Left cardiac atrium (tissue), 4 donors: ENCODE data around the gene SUGCT. TPM values are rescaled to one million over a fixed set of nuclear protein-coding genes. Genes with fewer than 3 reads are reported as not detected.

Source experiments
- ATAC-seq, 2 donors: fragments of 200-7000 bp; cut with Tn5 transposase; one replicate each; pipeline ENCODE4 v1.9.1; 2020; ENCODE audit warnings: mild to moderate bottlenecking in 2 of 2, moderate library complexity in 2 of 2
- DNase-seq: peaks from one replicate; pipeline ENCODE4 v3.0.0-alpha.2; 2020
- intact Hi-C, 2 donors: fragments of 100-400 bp; cut with DNase I; formaldehyde crosslinking; loops; one replicate each; pipeline versions ENCODE4 v1.14.1 to v1.15.1; 2022 to 2023
- total RNA-seq, 2 donors: library from RNA; stranded (reverse); fragmentation: NEBNext Ultra II Directional; extraction: Animal tissue kit (Norgen Biotek cat#: 25700); gene quantifications; one replicate each; pipeline ENCODE4 v1.2.1, GENCODE V29; 2021
- donor health status: DM: no; HTN: yes; CAD: no.
- donor health status: DM: no; HTN: yes; CAD: no; lungs with severe emphysema.
- donor health status: DM: yes; HTN: yes; CAD: no.
- donor health status: Dilated cardiomyopathy.

SUGCT gene
- total RNA-seq, 2 donors from 2014 or later, result 4.1 to 4.4 TPM

DNA sequence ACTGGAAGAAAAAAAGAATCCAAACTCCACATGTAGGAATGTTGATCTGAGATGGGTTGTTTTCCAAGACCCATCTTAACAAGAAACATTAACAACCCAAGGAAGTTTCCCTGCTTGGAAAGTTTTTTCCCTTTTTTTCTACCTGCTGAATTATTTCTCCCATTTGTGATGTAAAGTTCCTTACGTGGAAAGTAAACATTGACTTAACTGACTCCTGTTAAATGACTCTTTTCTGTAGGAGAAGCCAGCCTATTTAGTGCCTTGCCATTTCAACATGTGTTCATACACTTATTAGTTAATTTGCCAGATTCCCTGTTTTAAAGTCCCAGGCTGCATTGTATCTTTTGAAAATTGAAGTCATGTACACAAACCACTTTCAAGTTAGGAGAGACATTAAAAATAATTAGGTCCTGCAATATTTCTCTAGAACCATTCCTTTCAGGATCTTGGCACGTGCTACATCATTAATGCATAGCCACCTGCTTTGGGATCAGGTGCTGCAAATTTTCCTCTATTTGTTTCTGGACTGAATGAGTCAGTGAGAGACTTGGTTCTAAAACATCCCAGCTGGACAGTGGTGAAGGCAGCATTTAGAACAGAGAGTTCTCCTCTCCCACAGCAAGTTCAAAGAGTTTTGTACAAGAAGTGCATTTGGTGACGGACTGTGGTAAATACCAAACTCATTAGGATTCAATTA, 698.5 kb downstream of the SUGCT start:
- no peak for ATAC-seq
- intact Hi-C loops, result no loop called here
- no peak for DNase-seq

DNA sequence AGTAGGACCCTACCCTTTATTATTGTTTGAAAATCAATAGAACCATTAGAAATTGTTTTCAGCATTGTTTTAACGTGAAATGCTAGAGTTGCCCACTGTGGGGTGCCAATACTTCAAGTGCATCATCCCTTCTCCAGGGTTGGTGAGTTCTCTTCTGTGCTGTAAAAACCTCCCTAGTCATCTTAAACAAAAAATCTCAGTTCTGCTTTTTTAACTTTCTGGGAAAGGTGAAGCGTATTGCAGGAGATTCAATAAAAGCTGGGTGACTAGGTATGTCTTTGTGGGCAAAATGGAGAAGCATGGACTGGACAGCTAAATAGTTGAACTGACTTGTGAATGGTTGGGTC, 699.1 kb downstream of the SUGCT start:
- intact Hi-C loops, result no loop called here
- no peak for DNase-seq
- no peak for ATAC-seq

DNA sequence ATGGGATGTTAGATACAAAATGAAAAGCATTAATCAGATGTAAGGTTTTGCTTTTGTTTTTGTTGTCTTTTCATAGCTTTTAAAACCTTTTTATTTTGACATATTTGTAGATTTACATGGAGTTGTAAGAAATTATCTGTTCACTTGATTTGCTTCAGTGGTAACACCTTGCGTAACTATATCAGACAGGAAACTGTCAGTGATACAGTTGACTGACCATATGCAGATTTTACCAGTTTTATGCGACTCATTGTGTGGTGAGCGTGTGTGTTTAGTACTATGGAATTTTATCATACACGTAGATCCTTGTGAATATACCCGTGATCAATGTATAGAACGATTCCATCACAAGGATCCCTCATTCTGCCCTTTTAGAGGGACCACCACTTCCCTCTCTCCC, 701.4 kb downstream of the SUGCT start:
- intact Hi-C loops, result no loop called here
- no peak for ATAC-seq

DNA sequence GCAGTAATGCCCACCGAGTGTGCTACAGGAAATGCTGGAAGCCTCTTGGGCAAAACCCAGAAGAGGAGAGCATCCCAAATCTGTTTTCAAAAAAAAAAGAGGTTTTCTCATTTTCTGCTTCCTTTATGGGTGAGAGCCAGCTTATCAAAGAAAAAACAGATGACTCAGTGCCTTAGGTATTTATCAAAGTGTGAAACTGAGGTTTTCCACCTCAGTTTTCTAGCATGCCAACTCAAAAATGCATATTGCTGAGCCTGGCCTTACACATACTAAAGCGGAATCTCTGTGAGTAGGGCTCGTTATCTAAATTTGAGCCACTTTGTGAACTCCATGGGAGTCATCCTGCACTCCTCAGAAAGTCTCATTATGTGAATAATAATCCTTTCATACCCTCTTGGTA, 705.1 kb downstream of the SUGCT start:
- intact Hi-C loops, result no loop called here
- no peak for DNase-seq
- ATAC-seq, result peak in 1 of 2 donors; percentile 25

More for the DNA sequence above, 701.4 kb downstream of the SUGCT start:
- no peak for DNase-seq

DNA sequence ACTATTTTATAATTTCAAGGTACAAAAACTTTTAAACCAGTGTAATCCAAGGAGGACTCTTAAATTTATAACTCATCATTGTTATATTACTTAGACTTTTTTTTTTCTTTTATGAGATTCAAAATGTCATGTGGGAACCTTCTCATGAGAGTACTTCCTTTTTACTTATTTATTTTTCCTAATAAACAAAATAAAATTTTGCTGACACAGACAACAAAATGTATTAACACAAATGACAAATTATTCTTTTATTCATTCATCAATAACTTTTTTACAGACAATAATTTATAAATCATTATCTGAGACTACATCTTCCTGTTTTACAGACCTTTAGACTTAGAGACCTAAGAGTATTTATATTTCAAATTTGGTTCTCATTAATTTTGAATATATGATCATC, 706.2 kb downstream of the SUGCT start:
- ATAC-seq, result no peak

DNA sequence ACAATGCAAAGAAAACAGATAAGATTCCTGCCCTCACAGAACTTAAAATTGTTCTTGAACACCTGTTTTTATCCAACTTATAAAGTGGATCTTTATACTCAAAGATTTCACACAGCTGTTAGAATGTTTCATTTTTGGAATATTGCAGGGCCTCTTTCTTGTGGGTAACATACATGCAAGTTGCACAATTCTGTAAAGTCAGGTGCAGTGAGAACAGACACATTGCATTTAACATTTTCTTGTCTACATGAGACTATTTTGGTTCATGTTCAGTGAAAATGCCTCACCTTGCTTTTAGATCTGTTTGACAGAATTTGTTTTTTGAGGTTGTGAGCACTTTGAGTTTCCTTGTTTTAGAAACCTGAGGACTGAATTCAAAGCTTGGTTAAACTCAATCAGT, 707.8 kb downstream of the SUGCT start:
- no peak for ATAC-seq
- intact Hi-C loops, result no loop called here

More for the DNA sequence above, 706.2 kb downstream of the SUGCT start:
- intact Hi-C loops, result no loop called here
- DNase-seq, result no peak

DNA sequence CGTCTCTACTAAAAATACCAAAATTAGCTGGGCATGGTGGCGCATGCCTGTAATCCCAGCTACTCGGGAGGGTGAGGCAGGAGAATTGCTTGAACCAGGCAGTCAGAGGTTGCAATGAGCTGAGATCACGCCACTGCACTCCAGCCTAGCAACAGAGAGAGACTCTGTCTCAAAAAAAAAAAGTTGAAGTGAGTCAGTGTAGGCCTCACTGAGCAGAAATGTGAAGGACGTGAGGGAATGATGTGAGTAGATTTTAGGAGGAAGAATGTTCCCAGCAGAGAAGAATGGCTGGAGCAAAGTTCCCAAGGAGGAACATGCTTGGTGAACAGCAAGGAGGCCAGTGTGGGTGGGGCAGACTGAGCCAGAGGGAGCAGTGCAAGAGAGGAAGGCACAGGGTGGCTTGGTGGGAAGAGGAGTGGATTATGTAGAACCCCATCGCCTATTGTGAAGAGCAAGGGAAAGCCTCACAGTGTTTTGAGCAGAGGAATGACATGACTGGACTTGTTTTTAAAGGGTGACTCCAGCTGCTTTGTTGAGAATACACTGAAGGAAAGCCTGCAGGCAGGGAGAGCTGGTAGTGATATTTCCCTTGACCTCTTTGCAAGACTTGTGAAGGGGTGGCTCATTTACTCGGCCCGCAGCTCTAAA, 708.7 kb downstream of the SUGCT start:
- intact Hi-C loops, result no loop called here
- ATAC-seq, result no peak
- DNase-seq, result no peak

More for the DNA sequence above, 707.8 kb downstream of the SUGCT start:
- DNase-seq, result no peak

DNA sequence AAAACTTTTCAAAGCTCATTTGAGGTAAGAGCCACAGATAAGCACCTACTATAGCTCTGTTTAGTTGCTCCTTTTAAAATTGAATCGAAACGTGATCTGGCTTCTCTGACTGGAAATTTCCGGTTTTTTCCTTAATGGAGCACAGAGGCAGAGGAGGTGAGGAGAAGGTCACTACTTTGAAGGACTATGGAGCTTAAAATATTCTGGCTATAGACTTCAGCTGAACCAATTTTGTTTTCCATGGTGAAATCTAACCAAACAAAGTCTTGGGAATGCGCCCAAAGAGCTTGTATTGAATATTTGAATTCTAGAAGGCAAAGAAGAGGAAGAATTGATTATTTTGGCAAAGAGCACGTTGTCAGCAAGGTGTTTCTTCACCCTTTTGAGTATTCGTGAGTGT, 711.1 kb downstream of the SUGCT start:
- ATAC-seq (no peak), DNase-seq (no peak)
- intact Hi-C loops, result no loop called here

DNA sequence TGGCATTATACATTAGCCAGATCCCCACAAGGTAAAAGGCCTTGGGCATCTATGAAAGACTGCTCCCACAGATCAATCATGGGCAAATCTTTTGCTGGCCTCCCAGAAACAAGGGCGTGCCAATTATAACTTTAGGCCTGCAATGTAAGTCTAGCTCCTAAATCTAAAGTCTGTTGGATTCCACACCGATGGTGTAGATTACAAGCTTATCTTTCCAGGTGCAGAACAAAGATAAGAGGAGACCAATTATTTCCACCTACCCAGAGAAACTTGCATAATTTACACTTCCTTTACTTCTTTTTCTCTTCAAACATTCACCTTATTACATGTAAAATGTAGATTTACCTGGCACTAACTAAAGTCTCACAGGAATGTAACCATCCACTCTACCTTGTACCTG, 713.1 kb downstream of the SUGCT start:
- intact Hi-C loops, result no loop called here
- ATAC-seq (no peak), DNase-seq (no peak)

DNA sequence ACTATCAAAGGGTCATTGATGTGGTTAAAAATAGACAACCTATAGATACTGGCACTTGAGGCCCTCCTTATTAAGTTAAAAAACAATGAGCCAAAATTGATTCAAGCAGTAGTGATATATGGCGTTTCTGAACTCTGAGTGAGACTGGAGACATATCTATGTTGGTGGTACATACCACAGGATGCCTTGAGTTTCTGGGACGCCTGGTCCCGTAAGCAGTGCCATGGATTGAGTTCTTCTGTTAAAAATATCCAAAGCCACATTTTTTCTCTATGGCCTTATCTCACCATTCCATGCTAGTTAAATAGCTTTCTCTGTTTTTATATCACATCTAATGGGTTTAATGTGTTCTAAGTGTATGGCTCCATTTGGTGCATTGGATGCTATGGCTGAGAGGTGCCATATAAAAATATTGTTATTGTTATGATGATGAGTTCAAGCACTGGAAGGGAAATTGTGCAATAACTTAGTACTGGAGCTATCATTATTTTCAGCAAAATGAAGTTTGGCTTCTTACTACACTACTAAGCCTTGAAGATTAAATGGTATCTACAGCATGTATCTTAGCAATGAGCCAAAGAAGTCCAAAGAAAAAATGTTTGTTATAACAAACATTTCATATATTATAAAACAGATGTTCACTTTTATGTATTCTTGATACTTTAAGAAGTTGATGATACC, 713.9 kb downstream of the SUGCT start:
- no peak for DNase-seq
- ATAC-seq, result no peak
- intact Hi-C loops, result no loop called here

DNA sequence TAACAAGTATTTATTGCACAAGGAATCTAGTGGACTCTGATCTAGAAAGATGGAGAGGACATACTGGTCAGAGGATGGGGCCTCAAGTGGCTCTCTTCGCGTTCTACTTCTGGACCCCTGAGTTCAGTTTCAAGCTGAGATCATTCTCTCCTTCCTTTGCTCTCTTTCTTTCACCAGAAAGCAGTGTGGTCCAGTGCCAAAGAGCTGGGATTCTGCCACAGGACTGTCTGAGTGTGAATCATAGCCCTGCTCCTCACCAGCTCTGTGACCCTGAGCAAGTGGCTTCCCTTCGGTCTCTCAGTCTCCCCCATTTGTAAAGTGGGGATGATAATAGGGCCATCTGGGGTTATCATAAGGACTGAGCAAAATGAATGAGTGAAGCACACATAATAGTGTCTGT, 715.2 kb downstream of the SUGCT start:
- DNase-seq (no peak), ATAC-seq (no peak)
- intact Hi-C loops, result no loop called here

DNA sequence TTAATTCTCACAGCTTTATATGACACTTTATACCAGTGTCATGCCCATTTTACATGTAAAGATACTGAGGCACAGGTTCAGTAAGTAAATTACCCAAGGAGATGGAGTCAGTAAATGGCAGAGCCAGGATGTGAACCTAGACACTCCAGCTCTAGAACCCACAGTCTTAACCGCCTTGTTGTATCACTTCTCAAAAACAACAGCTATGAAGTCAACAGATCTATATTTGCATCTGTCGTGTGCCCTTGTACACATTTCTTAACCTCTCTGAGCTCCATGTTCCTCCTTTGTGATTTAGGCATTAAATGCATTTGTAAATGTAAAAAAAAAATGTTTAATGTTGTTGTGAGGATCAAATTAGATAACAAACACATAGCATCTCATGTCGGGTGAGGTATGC, 716.2 kb downstream of the SUGCT start:
- DNase-seq (no peak), ATAC-seq (no peak)
- intact Hi-C loops, result no loop called here

DNA sequence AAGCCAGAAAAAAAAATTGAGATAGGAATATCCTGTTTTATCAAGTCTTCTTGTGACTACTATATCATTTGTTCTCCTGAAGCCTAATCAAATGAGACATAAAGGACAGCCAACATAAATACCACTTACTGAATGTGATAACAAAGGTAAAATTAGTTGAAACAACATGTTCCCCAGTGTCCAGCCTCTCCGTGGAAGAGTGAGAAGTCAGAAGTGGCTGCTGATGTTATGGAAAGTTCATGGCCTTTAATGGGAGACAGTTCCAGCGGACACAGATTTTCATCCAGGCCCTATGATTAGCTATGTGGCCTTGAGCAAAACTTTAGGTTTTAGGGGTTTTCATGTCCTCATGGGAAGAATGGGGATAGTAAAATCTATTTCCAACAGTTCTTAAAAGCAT, 724.3 kb downstream of the SUGCT start:
- DNase-seq, result peak; percentile 27
- intact Hi-C loops, result no loop called here
- peak in 1 of 2 donors; percentile 70 for ATAC-seq

DNA sequence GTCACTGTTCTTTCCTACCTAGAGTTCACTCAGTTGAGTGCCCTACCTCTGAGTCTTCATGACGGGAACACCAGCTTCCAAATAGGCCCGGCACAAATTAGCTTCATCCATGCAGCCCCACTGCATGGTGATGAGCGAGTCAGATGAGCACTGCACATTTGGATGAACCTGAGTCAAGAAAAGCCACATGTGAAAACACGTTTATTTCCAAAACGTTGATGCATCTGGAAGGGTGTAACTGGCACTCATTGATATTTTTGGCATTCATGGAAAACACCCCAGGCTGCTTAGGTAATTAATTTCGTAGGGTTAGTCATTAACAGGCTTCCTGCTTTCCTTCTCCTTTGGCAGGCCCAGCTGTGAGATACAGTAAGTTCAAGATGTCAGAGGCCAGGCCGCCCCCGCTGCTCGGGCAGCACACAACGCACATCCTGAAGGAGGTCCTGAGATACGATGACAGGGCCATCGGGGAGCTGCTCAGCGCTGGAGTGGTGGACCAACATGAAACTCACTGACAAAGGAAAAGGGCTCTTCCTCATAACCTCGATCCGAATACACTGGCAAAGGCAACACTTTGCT, 725.2 kb downstream of the SUGCT start:
- ATAC-seq (peak in 1 of 2 donors; percentile 87), DNase-seq (peak; percentile 78)
- intact Hi-C loops, result no loop called here

DNA sequence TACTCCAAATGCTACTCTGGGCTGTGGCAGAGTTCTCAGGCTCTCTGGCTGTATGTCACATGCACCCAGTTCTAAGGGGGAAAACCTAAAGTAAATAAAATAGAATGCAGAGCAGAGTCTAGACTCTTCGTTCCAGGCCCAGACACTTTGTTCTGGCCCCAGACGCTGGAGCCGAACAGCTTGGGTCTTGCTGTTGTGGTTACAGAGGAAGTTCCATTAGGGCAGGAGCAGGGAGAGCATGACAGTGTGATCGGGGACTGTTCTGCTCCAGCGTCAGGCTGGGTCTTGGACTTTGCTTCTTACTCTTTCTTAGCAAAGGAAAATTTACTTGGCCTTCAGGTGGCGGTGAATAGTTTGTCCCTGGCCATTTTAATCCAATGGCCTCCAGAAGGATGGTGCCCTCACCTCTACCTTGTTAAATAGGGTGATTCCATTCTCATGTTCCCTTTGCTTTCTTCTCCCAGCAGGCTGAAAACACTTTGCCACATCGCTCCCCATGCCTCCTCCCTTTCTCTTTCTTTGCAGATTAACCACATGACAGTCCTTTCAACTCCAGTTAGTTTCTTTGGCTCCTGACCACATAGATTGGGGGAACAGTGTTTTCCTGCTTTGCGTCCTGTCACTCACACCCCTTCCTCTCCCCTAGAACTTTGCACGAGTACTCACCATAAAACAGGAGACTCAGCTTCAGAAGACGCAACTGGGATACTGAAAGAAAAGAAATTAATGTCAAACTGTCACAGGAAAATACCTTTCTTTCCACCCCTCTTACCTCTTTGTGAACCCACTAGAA, 730.8 kb downstream of the SUGCT start:
- intact Hi-C loops, result no loop called here
- ATAC-seq, result peak in 1 of 2 donors; percentile 17
- DNase-seq, result no peak

DNA sequence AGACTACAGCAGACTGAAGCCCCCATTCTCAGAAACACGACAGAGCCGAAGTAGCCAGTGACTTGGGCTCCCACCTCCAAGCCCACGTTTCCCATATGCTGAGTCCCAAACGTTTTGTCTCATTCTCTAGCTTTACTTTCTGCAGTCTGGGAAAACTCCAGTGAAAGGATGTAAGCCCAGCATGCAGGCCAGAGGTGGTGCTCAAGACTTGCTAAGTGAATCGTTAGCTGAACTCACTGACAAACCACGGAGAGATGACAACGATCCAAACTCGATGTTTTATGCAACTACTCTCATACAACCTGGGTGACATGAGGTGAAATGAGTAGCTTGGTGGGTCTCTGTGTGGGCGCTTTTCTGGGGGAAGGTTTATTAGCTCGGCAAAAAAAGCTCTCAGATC, 731.8 kb downstream of the SUGCT start:
- peak in 1 of 2 donors; percentile 34 for ATAC-seq
- no peak for DNase-seq
- intact Hi-C loops, result no loop called here

DNA sequence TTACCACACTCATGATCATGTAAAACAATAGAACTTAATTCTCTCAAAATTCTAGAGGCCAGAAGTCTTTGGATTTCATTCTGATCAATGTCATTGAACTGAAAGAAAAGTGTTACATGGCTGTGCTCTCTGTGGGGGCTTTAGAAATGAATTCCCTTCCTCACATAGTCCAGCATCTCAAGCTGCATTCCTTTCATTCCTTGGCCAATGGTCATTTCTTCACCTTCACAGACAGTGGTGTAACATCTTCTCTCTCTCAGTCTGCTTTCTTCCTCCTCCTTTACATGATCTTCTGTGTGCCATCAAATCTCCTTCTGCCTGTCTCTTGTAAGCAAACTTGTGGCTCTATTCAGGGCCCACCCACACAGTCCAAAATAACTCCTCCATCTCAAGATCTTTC, 735.3 kb downstream of the SUGCT start:
- ATAC-seq, result no peak
- intact Hi-C loops, result no loop called here
- no peak for DNase-seq

DNA sequence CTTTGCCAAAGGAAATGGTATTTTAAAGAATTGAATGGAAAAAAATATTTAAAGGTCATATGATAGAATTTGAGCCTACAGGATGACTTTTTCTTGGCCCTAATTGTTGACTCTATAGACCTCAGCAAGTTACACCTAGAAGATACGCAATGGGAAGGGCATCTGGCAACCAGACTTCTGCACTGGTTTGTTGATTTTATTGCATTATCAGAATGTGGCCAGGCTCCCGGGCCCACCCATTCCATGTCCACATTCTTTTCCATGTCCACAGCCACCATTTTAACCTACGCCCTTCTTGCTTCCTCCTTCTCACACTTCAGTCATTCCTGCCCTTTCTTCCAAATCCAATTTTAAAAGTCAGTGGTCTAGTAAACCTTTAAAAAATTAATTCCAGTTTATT, 738.4 kb downstream of the SUGCT start:
- ATAC-seq, result peak in 1 of 2 donors; percentile 65
- intact Hi-C loops, result no loop called here
- DNase-seq, result no peak

DNA sequence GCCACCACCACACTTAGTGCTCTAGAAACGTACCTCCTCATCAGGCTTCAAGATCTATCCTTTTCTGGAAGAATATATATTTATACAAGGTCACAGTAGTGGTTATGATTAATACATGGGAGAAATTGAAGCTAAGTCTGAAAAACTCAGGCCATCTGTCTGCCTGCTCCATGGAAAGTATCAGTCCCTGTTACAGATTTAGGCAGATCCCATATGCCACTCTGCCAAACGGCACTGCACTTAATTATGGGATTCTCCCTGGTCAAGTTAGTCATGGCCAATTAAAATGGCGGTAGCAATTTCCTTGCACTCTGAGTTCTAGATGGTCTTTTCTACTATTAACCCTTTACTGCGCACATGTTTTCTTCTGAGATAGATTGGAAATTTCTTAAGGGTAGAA, 740.0 kb downstream of the SUGCT start:
- ATAC-seq (no peak), DNase-seq (no peak)
- intact Hi-C loops, result no loop called here

DNA sequence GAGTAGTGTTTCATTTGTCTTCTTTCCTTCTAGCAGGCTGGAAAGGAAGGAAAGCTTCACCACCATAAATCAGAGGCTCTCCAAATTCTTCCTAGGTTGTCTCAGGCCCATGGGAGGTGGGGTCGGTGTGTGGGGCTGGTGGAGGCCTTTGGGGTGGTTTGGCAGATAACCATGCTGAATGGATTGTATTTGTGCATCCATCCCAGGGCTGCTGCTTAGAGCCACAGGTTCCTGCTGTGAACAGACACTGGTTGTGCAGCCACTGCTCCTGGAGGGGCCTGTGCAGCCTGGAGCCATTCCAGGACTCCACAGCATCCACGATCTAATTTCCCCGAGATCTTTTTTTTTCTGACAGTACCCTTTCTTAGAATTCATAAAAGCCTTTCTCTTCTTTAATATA, 741.8 kb downstream of the SUGCT start:
- no peak for DNase-seq
- intact Hi-C loops, result no loop called here
- ATAC-seq, result no peak
